WTC11 (cell line): ENCODE measurements around the gene LRRFIP1. TPM values are rescaled to one million over a fixed set of nuclear protein-coding genes. Genes with fewer than 3 reads are reported as not detected.

Source experiments
- ATAC-seq: fragments of 200-7000 bp; cut with Tn5 transposase; 2 replicates; pipeline ENCODE4 v1.10.0; 2021; ENCODE audit warnings: mild to moderate bottlenecking, moderate library complexity
- CTCF ChIA-PET: fragments of 300-600 bp; sonication (Branson Sonifier 250); formaldehyde crosslinking; loops from one replicate; lab custom pipeline; 2021; ENCODE audit warnings: antibody characterized with exemption; lab: Charles Lee
- POLR2A ChIA-PET: fragments of 350-600 bp; sonication (Branson Sonifier 250); formaldehyde crosslinking; loops from one replicate; lab custom pipeline; 2021; ENCODE audit warnings: antibody characterized with exemption; lab: Charles Lee
- DNase-seq: peaks from one replicate; pipeline ENCODE4 v3.0.0; 2021; ENCODE audit warnings: low spot score
- H3K27ac Mint-ChIP-seq: 2 replicates; pipeline ENCODE4 v1.8.0; 2021; ENCODE audit warnings: mixed read lengths
- H3K27me3 Mint-ChIP-seq: 2 replicates; pipeline ENCODE4 v1.8.0; 2021; ENCODE audit warnings: low read depth, mild to moderate bottlenecking, moderate library complexity, mixed read lengths
- H3K36me3 Mint-ChIP-seq: 2 replicates; pipeline ENCODE4 v1.8.0; 2021; ENCODE audit warnings: mixed read lengths
- H3K4me1 Mint-ChIP-seq: 2 replicates; pipeline ENCODE4 v1.8.0; 2022; ENCODE audit warnings: mixed read lengths
- H3K4me3 Mint-ChIP-seq: 2 replicates; pipeline ENCODE4 v1.8.0; 2021; ENCODE audit warnings: mild to moderate bottlenecking, moderate library complexity, mixed read lengths
- H3K9me3 Mint-ChIP-seq: 2 replicates; pipeline ENCODE4 v1.8.0; 2021; ENCODE audit warnings: mixed read lengths
- NR2C2 ChIP-seq: sonication (generic); formaldehyde crosslinking; IDR thresholded peaks from 2 replicates; pipeline ENCODE4 v1.8.0; 2022; ENCODE audit warnings: mild to moderate bottlenecking, missing genetic modification reagents
- RORB ChIP-seq: fragments of 250-450 bp; sonication (Bioruptor Pico); IDR thresholded peaks from 2 replicates; pipeline ENCODE4 v1.9.0; 2021; ENCODE audit warnings: mild to moderate bottlenecking
- SP1 ChIP-seq: sonication (generic); formaldehyde crosslinking; conservative IDR thresholded peaks from 2 replicates; pipeline ENCODE4 v1.8.1; 2022; ENCODE audit warnings: missing genetic modification reagents
- TCF7 ChIP-seq: sonication (generic); formaldehyde crosslinking; IDR thresholded peaks from 2 replicates; pipeline ENCODE4 v1.8.0; 2022; ENCODE audit warnings: mild to moderate bottlenecking, low read depth, missing genetic modification reagents, moderate library complexity
- TP53 ChIP-seq: sonication (generic); formaldehyde crosslinking; IDR thresholded peaks from 2 replicates; pipeline ENCODE4 v1.8.1; 2023; ENCODE audit warnings: mild to moderate bottlenecking, missing genetic modification reagents
- ZNF219 ChIP-seq: sonication (generic); formaldehyde crosslinking; IDR thresholded peaks from 2 replicates; pipeline ENCODE4 v1.8.0; 2023; ENCODE audit warnings: missing genetic modification reagents, mild to moderate bottlenecking, borderline replicate concordance
- ZNF416 ChIP-seq: fragments of 250-450 bp; sonication (Bioruptor Pico); IDR thresholded peaks from 2 replicates; pipeline ENCODE4 v1.9.0; 2021; ENCODE audit warnings: mild to moderate bottlenecking, inconsistent platforms
- ZNF512 ChIP-seq: sonication (generic); formaldehyde crosslinking; IDR thresholded peaks from 2 replicates; pipeline ENCODE4 v1.8.1; 2022; ENCODE audit warnings: missing genetic modification reagents, borderline replicate concordance
- total RNA-seq: library from RNA; stranded (reverse); gene quantifications from 3 replicates; pipeline ENCODE4 v1.2.3, GENCODE V29; 2021
- TF ChIP-seq, protein P1 (sequence below): fragments of 250-450 bp; sonication (Bioruptor Pico); IDR thresholded peaks from 2 replicates; pipeline ENCODE4 v1.9.0; 2021; ENCODE audit warnings: mild to moderate bottlenecking, borderline replicate concordance
- TF ChIP-seq, protein P2 (sequence below): sonication (generic); formaldehyde crosslinking; IDR thresholded peaks from 2 replicates; pipeline ENCODE4 v1.8.0; 2023; ENCODE audit warnings: missing genetic modification reagents, mild to moderate bottlenecking, borderline replicate concordance
- TF ChIP-seq, protein P3 (sequence below): sonication (generic); formaldehyde crosslinking; IDR thresholded peaks from 2 replicates; pipeline ENCODE4 v1.8.1; 2022; ENCODE audit warnings: low read depth, mild to moderate bottlenecking, moderate library complexity, missing genetic modification reagents, borderline replicate concordance
- TF ChIP-seq, protein P4 (sequence below): sonication (generic); formaldehyde crosslinking; conservative IDR thresholded peaks from 2 replicates; pipeline ENCODE4 v1.8.1; 2023; ENCODE audit warnings: mild to moderate bottlenecking, low read depth, missing genetic modification reagents, moderate library complexity
- TF ChIP-seq, protein P5 (sequence below): sonication (generic); formaldehyde crosslinking; IDR thresholded peaks from 2 replicates; pipeline ENCODE4 v1.8.0; 2022; ENCODE audit warnings: missing genetic modification reagents

The LRRFIP1 gene
- total RNA-seq, 1 experiment from 2014 or later: 88.4 TPM

DNA sequence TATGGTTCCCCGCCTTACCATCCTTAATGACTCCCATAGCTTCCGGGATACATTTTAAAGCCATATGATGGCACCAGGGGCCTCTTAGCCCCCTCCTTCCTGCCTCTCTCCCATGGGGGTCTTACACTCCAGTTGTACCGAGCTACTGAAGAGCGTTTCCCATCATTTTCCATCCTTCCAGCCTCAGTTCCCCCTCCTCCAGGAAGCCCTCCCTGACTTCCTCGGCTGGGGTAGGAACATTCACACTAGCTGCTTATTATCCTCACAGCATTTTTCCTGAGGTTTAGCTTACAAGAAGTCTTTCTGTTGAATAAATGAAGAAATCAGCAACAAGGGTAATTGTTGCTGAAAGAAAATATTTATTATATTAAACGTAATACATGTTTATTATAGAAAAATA, 41.1 kb downstream of the LRRFIP1 start (continued):
- TF ChIP-seq TP53: no peak
- TF ChIP-seq, protein P1, sequence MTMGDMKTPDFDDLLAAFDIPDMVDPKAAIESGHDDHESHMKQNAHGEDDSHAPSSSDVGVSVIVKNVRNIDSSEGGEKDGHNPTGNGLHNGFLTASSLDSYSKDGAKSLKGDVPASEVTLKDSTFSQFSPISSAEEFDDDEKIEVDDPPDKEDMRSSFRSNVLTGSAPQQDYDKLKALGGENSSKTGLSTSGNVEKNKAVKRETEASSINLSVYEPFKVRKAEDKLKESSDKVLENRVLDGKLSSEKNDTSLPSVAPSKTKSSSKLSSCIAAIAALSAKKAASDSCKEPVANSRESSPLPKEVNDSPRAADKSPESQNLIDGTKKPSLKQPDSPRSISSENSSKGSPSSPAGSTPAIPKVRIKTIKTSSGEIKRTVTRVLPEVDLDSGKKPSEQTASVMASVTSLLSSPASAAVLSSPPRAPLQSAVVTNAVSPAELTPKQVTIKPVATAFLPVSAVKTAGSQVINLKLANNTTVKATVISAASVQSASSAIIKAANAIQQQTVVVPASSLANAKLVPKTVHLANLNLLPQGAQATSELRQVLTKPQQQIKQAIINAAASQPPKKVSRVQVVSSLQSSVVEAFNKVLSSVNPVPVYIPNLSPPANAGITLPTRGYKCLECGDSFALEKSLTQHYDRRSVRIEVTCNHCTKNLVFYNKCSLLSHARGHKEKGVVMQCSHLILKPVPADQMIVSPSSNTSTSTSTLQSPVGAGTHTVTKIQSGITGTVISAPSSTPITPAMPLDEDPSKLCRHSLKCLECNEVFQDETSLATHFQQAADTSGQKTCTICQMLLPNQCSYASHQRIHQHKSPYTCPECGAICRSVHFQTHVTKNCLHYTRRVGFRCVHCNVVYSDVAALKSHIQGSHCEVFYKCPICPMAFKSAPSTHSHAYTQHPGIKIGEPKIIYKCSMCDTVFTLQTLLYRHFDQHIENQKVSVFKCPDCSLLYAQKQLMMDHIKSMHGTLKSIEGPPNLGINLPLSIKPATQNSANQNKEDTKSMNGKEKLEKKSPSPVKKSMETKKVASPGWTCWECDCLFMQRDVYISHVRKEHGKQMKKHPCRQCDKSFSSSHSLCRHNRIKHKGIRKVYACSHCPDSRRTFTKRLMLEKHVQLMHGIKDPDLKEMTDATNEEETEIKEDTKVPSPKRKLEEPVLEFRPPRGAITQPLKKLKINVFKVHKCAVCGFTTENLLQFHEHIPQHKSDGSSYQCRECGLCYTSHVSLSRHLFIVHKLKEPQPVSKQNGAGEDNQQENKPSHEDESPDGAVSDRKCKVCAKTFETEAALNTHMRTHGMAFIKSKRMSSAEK (CRISPR knock-in tag): no peak
- TF ChIP-seq ZNF512 (CRISPR knock-in tag): no peak
- TF ChIP-seq ZNF219: no peak

DNA sequence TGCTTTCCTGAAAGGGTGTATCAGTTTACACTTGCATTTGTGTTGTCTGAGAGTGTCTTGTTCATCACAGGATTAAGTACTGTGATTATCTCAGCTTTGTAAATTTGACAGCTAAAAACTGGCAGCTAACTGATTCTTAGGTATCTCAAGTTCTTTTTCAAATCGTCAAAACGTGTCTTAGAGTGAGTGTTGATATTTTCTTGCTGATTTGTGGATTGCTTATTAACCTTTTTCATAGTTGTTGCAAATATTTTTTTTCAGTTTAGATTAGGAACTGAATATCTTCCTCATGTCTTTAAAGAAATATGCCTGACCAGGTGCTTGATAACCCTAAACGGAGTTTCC, 41.9 kb downstream of the LRRFIP1 start:
- no peaks in the 10 kb centered on the region for H3K9me3 Mint-ChIP-seq
- CTCF ChIA-PET: interaction anchor here (1.6 to 9.0 kb wide), 4 partner anchors 16 to 156 kb away, joined by 6 to 63 read pairs (median 12); no protein-coding TSS in a partner anchor
- no peak for TF ChIP-seq RORB (CRISPR knock-in tag)
- TF ChIP-seq, protein P2, sequence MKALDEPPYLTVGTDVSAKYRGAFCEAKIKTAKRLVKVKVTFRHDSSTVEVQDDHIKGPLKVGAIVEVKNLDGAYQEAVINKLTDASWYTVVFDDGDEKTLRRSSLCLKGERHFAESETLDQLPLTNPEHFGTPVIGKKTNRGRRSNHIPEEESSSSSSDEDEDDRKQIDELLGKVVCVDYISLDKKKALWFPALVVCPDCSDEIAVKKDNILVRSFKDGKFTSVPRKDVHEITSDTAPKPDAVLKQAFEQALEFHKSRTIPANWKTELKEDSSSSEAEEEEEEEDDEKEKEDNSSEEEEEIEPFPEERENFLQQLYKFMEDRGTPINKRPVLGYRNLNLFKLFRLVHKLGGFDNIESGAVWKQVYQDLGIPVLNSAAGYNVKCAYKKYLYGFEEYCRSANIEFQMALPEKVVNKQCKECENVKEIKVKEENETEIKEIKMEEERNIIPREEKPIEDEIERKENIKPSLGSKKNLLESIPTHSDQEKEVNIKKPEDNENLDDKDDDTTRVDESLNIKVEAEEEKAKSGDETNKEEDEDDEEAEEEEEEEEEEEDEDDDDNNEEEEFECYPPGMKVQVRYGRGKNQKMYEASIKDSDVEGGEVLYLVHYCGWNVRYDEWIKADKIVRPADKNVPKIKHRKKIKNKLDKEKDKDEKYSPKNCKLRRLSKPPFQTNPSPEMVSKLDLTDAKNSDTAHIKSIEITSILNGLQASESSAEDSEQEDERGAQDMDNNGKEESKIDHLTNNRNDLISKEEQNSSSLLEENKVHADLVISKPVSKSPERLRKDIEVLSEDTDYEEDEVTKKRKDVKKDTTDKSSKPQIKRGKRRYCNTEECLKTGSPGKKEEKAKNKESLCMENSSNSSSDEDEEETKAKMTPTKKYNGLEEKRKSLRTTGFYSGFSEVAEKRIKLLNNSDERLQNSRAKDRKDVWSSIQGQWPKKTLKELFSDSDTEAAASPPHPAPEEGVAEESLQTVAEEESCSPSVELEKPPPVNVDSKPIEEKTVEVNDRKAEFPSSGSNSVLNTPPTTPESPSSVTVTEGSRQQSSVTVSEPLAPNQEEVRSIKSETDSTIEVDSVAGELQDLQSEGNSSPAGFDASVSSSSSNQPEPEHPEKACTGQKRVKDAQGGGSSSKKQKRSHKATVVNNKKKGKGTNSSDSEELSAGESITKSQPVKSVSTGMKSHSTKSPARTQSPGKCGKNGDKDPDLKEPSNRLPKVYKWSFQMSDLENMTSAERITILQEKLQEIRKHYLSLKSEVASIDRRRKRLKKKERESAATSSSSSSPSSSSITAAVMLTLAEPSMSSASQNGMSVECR (CRISPR knock-in tag): no peak
- no peak for TF ChIP-seq TCF7 (CRISPR knock-in tag)
- TF ChIP-seq NR2C2 (CRISPR knock-in tag): no peak
- TF ChIP-seq, protein P3, sequence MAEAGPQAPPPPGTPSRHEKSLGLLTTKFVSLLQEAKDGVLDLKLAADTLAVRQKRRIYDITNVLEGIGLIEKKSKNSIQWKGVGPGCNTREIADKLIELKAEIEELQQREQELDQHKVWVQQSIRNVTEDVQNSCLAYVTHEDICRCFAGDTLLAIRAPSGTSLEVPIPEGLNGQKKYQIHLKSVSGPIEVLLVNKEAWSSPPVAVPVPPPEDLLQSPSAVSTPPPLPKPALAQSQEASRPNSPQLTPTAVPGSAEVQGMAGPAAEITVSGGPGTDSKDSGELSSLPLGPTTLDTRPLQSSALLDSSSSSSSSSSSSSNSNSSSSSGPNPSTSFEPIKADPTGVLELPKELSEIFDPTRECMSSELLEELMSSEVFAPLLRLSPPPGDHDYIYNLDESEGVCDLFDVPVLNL (CRISPR knock-in tag): no peak
- TF ChIP-seq SP1 (CRISPR knock-in tag): no peak
- TF ChIP-seq, protein P4, sequence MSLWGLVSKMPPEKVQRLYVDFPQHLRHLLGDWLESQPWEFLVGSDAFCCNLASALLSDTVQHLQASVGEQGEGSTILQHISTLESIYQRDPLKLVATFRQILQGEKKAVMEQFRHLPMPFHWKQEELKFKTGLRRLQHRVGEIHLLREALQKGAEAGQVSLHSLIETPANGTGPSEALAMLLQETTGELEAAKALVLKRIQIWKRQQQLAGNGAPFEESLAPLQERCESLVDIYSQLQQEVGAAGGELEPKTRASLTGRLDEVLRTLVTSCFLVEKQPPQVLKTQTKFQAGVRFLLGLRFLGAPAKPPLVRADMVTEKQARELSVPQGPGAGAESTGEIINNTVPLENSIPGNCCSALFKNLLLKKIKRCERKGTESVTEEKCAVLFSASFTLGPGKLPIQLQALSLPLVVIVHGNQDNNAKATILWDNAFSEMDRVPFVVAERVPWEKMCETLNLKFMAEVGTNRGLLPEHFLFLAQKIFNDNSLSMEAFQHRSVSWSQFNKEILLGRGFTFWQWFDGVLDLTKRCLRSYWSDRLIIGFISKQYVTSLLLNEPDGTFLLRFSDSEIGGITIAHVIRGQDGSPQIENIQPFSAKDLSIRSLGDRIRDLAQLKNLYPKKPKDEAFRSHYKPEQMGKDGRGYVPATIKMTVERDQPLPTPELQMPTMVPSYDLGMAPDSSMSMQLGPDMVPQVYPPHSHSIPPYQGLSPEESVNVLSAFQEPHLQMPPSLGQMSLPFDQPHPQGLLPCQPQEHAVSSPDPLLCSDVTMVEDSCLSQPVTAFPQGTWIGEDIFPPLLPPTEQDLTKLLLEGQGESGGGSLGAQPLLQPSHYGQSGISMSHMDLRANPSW: no peak
- TF ChIP-seq, protein P5, sequence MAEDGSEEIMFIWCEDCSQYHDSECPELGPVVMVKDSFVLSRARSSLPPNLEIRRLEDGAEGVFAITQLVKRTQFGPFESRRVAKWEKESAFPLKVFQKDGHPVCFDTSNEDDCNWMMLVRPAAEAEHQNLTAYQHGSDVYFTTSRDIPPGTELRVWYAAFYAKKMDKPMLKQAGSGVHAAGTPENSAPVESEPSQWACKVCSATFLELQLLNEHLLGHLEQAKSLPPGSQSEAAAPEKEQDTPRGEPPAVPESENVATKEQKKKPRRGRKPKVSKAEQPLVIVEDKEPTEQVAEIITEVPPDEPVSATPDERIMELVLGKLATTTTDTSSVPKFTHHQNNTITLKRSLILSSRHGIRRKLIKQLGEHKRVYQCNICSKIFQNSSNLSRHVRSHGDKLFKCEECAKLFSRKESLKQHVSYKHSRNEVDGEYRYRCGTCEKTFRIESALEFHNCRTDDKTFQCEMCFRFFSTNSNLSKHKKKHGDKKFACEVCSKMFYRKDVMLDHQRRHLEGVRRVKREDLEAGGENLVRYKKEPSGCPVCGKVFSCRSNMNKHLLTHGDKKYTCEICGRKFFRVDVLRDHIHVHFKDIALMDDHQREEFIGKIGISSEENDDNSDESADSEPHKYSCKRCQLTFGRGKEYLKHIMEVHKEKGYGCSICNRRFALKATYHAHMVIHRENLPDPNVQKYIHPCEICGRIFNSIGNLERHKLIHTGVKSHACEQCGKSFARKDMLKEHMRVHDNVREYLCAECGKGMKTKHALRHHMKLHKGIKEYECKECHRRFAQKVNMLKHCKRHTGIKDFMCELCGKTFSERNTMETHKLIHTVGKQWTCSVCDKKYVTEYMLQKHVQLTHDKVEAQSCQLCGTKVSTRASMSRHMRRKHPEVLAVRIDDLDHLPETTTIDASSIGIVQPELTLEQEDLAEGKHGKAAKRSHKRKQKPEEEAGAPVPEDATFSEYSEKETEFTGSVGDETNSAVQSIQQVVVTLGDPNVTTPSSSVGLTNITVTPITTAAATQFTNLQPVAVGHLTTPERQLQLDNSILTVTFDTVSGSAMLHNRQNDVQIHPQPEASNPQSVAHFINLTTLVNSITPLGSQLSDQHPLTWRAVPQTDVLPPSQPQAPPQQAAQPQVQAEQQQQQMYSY (CRISPR knock-in tag): no peak
- TF ChIP-seq ZNF416: no peak
- TF ChIP-seq, all 79 proteins: peak for 0

More for the DNA sequence above, 41.9 kb downstream of the LRRFIP1 start:
- H3K4me3 Mint-ChIP-seq: no peak overlapping the region
- no peak overlapping the region for H3K27ac Mint-ChIP-seq
- H3K4me1 Mint-ChIP-seq: peaks cover 62% of the 10 kb centered on the region
- no peaks in the 10 kb centered on the region for H3K36me3 Mint-ChIP-seq
- no peaks in the 10 kb centered on the region for H3K27me3 Mint-ChIP-seq
- POLR2A ChIA-PET: no interaction called here
- no peak for DNase-seq
- no peak for ATAC-seq
